ENCODE data around the gene CRIM1. TPM values are rescaled to one million over a fixed set of nuclear protein-coding genes. Genes with fewer than 3 reads are reported as not detected.

CRIM1 gene
- total RNA-seq, 1 donor from 2014 or later, result 57.2 TPM

DNA sequence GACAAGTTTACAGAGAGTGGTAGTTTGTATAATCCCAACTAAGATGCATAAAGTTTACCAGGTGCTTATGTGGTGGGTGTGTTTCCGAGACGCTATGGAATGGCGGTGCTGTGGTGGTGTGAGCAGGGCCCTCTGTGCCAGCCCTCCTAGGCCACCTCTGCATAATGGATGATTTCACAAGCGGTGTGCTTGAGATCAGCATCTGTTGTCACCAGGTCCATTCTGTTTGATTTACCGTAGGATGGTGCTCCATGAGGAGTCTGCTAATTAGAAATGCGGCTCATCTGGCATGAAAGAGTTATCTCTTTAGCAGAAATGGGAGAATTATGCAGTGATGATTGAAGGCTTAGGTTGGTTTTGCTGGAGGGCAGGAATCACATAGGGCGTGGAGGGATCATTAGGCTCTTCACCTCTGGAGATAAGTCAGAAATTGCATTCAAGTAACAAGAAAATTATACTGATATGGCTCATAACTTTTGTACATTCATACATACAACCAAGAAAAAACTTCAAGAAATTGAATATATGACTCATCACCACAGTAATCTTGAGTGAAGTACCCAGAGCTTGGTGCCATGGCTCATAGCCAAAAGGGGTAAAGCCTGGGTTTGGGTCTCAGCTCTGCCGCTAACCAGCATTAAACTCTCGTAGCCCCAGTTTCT lies 41.4 kb downstream of the CRIM1 start:
- no peak for DNase-seq

GRCh38 chr2:36397728-36398413 lies 42.3 kb downstream of the CRIM1 start:
- DNase-seq, result no peak

- DNase-seq, result no peak
Observed at GRCh38 chr2:36399050-36399449, 43.5 kb downstream of the CRIM1 start.

GRCh38 chr2:36403675-36404230 lies 48.2 kb downstream of the CRIM1 start:
- no peak for DNase-seq

GRCh38 chr2:36404318-36404717 lies 48.7 kb downstream of the CRIM1 start:
- DNase-seq, result no peak

- DNase-seq, result no peak
Observed at GRCh38 chr2:36404754-36405153, 49.2 kb downstream of the CRIM1 start.

DNA sequence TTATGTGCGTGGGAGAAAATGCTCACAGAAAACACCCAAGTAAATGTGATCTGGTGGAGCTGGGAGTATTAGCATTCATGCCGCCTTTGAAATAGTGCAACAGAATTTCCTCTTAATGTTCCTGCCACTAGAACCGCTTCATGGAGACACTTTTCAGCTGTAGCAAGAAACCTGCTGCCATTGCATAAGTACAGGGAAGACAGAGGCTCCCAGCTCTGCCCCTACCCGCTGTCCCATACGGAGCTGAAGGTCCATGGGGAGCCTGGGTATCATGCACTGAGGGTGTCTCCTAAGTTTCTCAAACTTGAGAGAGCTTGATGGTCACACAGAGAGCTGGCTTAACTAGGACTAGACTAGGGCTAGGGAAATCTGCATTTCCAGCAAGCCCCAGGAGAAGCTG lies 49.6 kb downstream of the CRIM1 start:
- no peak for DNase-seq

GRCh38 chr2:36406296-36406695 lies 50.7 kb downstream of the CRIM1 start:
- no peak for DNase-seq

- no peak for DNase-seq
Observed at GRCh38 chr2:36407413-36407812, 51.8 kb downstream of the CRIM1 start.

- DNase-seq, result peak; percentile 39
Observed at GRCh38 chr2:36408198-36408703, 52.7 kb downstream of the CRIM1 start.

GRCh38 chr2:36409335-36409734 lies 53.8 kb downstream of the CRIM1 start:
- DNase-seq, result no peak

DNA sequence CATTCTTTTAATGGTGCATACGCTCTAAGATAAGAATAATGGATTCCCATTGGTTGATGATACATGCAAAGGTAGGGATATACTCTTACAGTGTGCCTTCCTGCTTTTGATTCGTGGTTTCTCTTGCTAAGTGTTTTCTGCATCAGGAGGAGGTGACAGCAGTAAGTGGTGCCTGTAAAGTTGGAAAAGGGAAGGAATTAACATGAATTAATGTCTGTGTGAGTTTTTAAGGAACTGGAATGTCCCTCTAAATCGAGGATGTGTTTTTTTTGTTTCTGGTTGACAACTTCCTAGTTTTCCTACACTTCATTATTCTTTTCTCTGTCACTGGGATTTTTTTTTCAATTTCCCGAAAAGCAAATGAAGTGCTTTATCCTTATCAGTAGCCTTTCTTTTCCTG lies 54.4 kb downstream of the CRIM1 start:
- no peak for DNase-seq

DNA sequence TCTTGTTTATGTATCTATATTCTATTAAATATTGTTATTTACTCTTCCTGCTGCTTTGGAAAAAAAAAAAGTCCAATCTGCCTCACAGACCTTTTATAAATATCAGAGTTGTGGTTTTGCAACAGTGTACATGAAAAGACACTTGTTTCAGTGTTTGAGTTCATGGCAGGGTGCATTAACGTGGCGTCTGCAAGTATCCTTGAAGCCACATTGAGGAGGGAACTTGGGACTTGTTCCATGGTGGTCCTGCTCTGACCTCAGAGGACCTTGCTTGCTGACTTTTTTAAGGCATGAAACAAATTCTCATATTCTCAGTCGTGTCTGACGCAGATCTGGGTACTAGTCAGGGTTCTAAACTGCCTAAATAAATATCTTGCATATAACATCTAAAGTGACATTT lies 55.1 kb downstream of the CRIM1 start:
- DNase-seq, result no peak

DNA sequence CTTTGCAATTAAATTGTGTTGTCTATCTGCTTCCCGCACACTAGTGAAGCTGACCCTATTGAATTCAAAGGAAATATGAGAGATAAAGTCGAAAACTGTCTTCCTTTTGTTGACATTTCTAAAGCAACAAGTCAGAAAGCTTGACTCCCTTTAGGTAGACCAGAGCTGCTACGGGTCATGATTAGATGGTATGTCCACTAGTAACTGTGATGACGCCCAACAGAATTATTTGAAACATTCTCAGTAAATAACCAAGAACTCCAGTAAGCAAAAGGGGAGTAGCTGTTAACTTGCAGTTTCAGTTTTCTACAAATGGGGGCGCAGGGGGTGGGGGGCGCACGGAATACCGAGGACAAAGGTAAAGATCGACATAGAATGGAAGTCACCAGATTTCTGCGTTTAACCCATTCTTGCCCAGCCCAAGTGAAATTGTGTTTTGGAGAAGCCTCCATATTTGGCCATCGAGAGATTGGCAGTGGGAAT lies 56.4 kb downstream of the CRIM1 start:
- no peak for DNase-seq

DNA sequence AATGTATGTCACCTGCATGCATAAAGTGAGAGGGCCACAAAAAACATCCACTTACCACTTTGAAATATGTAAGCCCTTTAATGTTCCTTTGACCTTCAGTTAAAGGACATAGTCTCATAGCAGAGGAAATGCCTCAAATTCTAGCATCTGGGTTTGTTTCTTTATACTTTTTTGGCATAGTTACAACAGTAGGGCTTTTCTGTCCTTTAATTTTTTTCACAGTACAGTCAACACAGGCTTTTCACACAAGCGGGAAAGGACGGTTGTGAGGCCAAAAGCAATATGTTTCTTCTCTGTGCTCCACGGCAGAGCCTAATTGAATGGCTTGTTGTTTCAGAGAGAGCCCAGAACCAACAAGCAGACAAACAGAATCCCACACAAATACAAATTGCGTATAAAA lies 57.6 kb downstream of the CRIM1 start:
- DNase-seq, result peak; percentile 73

- DNase-seq, result no peak
Observed at GRCh38 chr2:36414307-36414706, 58.7 kb downstream of the CRIM1 start.

DNA sequence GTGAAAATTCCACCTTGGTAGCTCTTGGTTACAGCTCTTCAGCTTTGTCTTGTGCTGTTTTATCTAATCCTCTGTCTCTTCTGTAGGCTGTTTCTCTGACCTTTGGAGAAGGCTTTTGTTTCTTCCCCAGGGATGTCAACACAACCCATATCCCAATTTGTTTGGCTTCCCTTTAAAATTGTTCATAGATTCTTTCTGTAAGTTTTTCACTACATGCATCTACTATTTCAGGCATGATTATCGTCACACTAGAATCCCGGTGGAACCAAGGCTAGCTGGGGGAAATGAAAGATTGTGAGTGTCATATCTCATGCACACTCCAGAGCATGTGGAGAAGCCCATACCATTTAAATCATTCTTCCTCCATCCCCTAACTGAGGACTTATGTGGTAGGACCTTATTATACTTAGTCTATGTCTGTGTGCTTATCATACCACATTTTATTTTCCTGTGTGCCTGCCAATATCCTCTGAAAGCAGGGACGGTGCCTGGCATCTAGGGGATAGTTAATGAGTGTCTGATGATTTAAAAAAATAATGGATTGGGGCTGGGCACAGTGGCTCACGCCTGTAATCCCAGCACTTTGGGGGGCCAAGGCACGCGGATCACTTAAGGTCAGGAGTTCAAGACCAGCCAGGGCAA lies 59.9 kb downstream of the CRIM1 start:
- DNase-seq, result no peak

DNA sequence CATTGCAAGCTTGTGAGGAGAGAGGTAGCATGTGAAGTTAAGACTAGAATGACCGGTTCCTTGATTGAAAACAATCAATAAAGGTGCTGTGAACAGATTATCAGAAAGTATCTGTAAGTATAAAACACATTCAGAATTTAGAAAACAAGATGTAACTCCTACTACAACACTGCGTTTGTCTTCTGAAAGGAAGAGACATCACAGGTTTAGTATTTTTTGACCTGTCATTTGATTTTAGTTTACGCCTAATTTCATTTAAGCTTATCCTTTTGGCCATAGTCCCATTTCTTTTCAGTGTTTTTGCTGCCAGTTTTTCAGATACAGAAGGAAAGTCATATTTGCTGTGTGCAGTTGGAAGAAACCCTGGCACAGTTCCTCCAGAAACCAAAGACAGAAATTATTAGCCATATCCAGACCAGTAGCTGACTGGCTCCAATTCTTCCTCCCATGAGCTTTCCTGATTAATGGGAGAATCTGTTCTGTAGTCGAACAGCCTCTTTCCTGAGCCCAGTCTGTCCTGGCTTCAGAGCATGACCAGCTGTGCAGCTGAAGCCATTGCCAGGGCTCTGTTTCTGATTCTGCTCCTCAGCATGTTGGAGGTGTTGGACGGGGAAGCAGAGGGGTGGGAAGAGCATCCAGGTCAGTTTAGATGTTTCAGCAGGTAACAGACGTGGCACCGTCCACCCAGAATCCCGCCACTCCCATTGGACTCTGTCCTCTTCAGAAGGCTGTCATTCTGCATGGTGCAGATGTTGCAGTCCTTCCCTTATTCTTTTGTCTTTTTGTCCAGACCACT lies 61.0 kb downstream of the CRIM1 start:
- DNase-seq, result peak; percentile 76

DNA sequence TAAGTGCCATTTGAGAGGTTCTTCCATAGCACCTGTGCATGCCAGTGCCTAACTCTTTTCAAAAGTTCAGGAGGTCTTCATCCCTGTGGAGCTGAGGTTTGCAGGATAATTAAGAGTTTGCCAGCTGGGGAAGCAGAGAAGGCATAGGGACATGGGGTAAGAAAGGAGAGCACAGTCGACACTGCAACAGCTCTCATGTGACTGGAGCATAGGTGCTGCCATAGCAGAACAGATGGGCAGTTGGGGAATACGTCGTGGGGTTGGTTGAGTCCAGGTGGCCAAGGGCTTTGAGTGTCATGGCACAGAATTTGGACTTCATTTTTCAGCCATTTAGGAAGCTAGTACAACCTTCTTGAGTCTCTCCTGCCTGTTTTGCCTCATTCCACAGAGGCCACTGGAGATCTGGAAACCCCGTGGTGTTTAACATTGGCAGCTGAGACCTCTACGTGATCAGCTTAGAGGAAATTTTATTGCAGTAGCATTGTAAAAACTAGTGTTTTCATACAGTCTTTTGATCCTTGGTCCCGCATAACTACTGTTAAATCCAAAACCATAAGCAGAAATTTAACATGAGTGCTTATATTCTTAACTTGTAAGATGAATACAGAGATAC lies 65.1 kb downstream of the CRIM1 start:
- DNase-seq, result no peak

DNA sequence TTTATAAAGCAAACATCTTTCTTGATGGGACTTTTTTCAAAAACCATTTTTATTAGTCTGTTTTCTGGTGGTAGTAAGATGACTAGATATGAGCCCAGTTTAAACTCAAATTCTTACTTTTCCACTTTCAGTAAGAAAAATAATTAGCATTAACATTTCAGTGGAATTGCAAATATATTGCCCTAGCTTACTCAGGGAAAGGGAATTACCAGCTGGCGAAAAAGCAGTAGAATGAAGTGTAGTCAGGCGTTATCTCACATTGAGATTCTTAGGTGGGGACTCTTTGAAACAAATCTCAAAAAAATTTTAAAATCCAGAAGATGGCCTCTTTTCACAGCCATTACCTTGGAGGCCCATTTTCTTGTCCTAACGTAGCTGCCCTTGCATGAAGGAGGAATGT lies 65.8 kb downstream of the CRIM1 start:
- no peak for DNase-seq

DNA sequence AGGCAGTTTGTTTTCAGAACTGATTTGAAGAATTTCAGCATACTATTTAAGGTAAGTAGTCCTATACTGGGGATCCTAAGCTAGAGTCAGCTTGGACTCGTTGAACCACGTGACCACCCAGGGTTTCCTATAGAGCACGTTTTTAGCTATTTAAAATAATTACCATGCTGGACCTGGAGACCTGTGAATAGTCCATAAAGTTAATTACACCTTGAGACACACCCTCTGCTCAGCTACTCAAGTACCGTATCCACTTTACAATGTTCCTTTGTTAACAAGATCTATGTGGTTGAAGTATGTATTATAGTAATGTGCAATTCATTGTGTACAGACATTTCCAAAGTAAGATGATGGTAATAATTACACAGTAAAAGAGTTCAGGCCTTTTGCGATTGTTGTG lies 67.6 kb downstream of the CRIM1 start:
- no peak for DNase-seq

GRCh38 chr2:36423619-36424120 lies 68.1 kb downstream of the CRIM1 start:
- DNase-seq, result no peak

Data from tongue (tissue), 2 donors.